Measurements from ENCODE around the gene CPT1C. TPM values are rescaled to one million over a fixed set of nuclear protein-coding genes. Genes with fewer than 3 reads are reported as not detected.

CPT1C gene
- total and polyA plus RNA-seq, 2 of the 4 experiments (the other 2 are of a cell fraction): 14.2 to 56.1 TPM

DNA sequence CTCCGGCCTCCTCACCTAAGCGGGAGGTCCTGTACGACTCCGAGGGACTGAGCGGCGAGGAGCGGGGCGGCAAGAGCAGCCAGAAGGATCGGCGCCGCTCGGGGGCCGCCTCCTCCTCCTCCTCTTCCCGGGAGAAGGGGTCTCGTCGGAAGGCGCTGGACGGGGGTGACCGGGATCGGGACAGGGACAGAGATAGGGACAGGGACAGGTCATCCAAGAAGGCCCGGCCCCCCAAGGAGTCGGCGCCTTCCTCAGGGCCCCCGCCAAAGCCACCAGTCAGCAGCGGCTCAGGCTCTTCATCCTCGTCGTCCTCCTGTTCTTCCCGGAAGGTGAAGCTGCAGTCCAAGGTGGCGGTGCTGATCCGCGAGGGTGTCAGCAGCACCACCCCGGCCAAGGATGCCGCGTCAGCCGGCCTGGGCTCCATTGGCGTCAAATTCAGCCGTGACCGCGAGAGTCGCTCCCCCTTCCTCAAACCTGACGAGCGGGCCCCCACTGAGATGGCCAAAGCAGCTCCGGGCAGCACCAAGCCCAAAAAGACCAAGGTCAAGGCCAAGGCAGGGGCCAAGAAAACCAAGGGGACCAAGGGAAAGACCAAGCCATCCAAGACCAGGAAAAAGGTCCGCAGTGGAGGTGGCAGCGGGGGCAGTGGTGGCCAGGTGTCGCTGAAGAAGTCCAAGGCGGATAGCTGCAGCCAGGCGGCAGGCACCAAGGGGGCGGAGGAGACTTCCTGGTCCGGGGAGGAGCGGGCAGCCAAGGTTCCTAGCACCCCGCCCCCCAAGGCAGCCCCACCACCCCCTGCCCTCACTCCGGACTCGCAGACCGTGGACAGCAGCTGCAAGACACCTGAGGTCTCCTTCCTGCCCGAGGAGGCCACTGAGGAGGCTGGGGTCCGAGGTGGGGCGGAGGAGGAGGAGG, 38.1 kb upstream of the CPT1C start:
- Histone ChIP-seq H3K4ac (ENCODE audit: low read depth, low read length) (no peak overlapping the region), H3K9ac (ENCODE audit: low read depth, low read length) (no peak overlapping the region), H2BK20ac (ENCODE audit: low read depth, low read length) (no peak overlapping the region), H3K36me3 (ENCODE audit: control insufficient read depth, insufficient read depth, low read length) (peaks cover 76% of the 10 kb centered on the region), H2AK9ac (replicated peaks; ENCODE audit: low read depth, low read length, poor library complexity) (no peak overlapping the region), H4K5ac (ENCODE audit: low read depth, low read length) (no peak overlapping the region), H3K27ac (ENCODE audit: insufficient read depth, low read length) (no peak overlapping the region), H4K91ac (ENCODE audit: insufficient read depth, low read depth, low read length) (no peak overlapping the region), H3K79me1 (ENCODE audit: low read depth in 1 of 2, low read length in 2 of 2) (peaks cover 21 to 51% of the 10 kb centered on the region in 2 experiments), H2AFZ (replicated peaks; ENCODE audit: low read length, poor library complexity) (no peak overlapping the region), H3K9me3 (ENCODE audit: control insufficient read depth, insufficient read depth, low read length) (no peaks in the 10 kb centered on the region), H3K27me3 (ENCODE audit: control insufficient read depth, insufficient read depth, low read length) (no peaks in the 10 kb centered on the region), H2AK5ac (ENCODE audit: low read depth, low read length) (no peak overlapping the region), H3K14ac (replicated peaks; ENCODE audit: low read depth, low read length) (no peak overlapping the region), H2BK15ac (ENCODE audit: low read depth, low read length) (no peak overlapping the region), H3K4me3 (ENCODE audit: insufficient read depth, low read depth, low read length) (no peak overlapping the region), H3K4me2 (ENCODE audit: low read depth, low read length) (no peak overlapping the region), H4K8ac (ENCODE audit: low read depth in 2 of 2, low read length in 2 of 2) (no peak overlapping the region), H3K9me1 (ENCODE audit: insufficient read depth, low read length) (no peaks in the 10 kb centered on the region), H3K23ac (ENCODE audit: low read depth, low read length) (no peak overlapping the region), H2BK5ac (ENCODE audit: low read depth, low read length, poor library complexity, severe bottlenecking) (no peak overlapping the region), H2BK120ac (ENCODE audit: low read depth, low read length) (no peak overlapping the region), H4K20me1 (ENCODE audit: insufficient read depth, low read length) (peaks cover 31% of the 10 kb centered on the region), H3K18ac (ENCODE audit: low read depth, low read length) (no peak overlapping the region), H3K4me1 (ENCODE audit: control insufficient read depth, insufficient read depth, low read length) (no peaks in the 10 kb centered on the region), H3K56ac (ENCODE audit: extremely low read depth, insufficient read depth, low read length) (no peak overlapping the region)
- ATAC-seq (ENCODE audit: low read depth): no peak
- in situ Hi-C loops (cut with MboI; ENCODE audit: low sequenced_read_pairs): no loop called here
- ChIA-PET CTCF (no interaction called here), POLR2A (ENCODE audit: unreplicated experiment) (no interaction called here)
- TF ChIP-seq, protein P1, sequence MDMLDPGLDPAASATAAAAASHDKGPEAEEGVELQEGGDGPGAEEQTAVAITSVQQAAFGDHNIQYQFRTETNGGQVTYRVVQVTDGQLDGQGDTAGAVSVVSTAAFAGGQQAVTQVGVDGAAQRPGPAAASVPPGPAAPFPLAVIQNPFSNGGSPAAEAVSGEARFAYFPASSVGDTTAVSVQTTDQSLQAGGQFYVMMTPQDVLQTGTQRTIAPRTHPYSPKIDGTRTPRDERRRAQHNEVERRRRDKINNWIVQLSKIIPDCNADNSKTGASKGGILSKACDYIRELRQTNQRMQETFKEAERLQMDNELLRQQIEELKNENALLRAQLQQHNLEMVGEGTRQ (IDR thresholded peaks at IDR 0.05; ENCODE audit: low read depth, low read length): no peak
- TF ChIP-seq, protein P2, sequence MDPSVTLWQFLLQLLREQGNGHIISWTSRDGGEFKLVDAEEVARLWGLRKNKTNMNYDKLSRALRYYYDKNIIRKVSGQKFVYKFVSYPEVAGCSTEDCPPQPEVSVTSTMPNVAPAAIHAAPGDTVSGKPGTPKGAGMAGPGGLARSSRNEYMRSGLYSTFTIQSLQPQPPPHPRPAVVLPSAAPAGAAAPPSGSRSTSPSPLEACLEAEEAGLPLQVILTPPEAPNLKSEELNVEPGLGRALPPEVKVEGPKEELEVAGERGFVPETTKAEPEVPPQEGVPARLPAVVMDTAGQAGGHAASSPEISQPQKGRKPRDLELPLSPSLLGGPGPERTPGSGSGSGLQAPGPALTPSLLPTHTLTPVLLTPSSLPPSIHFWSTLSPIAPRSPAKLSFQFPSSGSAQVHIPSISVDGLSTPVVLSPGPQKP (IDR thresholded peaks at IDR 0.05; ENCODE audit: borderline replicate concordance, low read depth, low read length): no peak
- TF ChIP-seq MAFK (IDR thresholded peaks at IDR 0.05; ENCODE audit: low read depth, low read length): no peak
- no peak for TF ChIP-seq MXI1 (IDR thresholded peaks at IDR 0.05; ENCODE audit: borderline replicate concordance, low read depth, low read length)
- TF ChIP-seq FOS (IDR thresholded peaks at IDR 0.05; ENCODE audit: low read depth, low read length): no peak
- TF ChIP-seq MAZ (IDR thresholded peaks at IDR 0.05; ENCODE audit: borderline replicate concordance, low read depth, low read length): no peak
- TF ChIP-seq, protein P3, sequence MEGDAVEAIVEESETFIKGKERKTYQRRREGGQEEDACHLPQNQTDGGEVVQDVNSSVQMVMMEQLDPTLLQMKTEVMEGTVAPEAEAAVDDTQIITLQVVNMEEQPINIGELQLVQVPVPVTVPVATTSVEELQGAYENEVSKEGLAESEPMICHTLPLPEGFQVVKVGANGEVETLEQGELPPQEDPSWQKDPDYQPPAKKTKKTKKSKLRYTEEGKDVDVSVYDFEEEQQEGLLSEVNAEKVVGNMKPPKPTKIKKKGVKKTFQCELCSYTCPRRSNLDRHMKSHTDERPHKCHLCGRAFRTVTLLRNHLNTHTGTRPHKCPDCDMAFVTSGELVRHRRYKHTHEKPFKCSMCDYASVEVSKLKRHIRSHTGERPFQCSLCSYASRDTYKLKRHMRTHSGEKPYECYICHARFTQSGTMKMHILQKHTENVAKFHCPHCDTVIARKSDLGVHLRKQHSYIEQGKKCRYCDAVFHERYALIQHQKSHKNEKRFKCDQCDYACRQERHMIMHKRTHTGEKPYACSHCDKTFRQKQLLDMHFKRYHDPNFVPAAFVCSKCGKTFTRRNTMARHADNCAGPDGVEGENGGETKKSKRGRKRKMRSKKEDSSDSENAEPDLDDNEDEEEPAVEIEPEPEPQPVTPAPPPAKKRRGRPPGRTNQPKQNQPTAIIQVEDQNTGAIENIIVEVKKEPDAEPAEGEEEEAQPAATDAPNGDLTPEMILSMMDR (conservative IDR thresholded peaks at IDR 0.05; ENCODE audit: low read depth, low read length): no peak
- TF ChIP-seq RAD21 (IDR thresholded peaks at IDR 0.05; ENCODE audit: low read length): no peak
- no peak for TF ChIP-seq CHD1 (IDR thresholded peaks at IDR 0.05; ENCODE audit: low read depth, low read length)
- TF ChIP-seq RCOR1 (IDR thresholded peaks at IDR 0.05; ENCODE audit: insufficient replicate concordance, low read length): no peak
- no peak for TF ChIP-seq SMC3 (IDR thresholded peaks at IDR 0.05; ENCODE audit: low read depth, low read length)
- no peak for TF ChIP-seq NFE2L2 (IDR thresholded peaks at IDR 0.05; ENCODE audit: low read depth, low read length)
- no peak for TF ChIP-seq CEBPB (IDR thresholded peaks at IDR 0.05; ENCODE audit: low read depth, low read length)
- 96% methylated on average over 26 of the region's 58 CpGs; no CpG with 5 or more reads in 1 of the 2 experiments for WGBS, 2 experiments (ENCODE audit: extremely low coverage in 2 of 2, insufficient read length in 1 of 2)
- intact Hi-C loops (cut with micrococcal nuclease): no loop called here
- no peak for DNase-seq
- dilution Hi-C loops (cut with HindIII; ENCODE audit: low sequenced_read_pairs, unreplicated experiment): no loop called here
- no TSS peak for BruUV-seq (replicated peaks)
